ENCODE measurements around the gene TXNRD2. TPM values are rescaled to one million over a fixed set of nuclear protein-coding genes. Genes with fewer than 3 reads are reported as not detected.
"Not testable (repeated sequence)": the region's sequence is repeated elsewhere in the genome, so short reads cannot be mapped to it uniquely, and the experiment has no call there.

Gene TXNRD2
- total and polyA plus RNA-seq, 8 donors = 9.6 to 41.6 (median 14.8) TPM

- Histone ChIP-seq H3K9me3 (no peaks in the 10 kb centered on the region), H3K36me3 (no peaks in the 10 kb centered on the region), H3K27ac (no peak overlapping the region), H3K4me1 (no peaks in the 10 kb centered on the region), H3K27me3 (no peaks in the 10 kb centered on the region), H3K4me3 (no peak overlapping the region)
- TF ChIP-seq, protein P1, sequence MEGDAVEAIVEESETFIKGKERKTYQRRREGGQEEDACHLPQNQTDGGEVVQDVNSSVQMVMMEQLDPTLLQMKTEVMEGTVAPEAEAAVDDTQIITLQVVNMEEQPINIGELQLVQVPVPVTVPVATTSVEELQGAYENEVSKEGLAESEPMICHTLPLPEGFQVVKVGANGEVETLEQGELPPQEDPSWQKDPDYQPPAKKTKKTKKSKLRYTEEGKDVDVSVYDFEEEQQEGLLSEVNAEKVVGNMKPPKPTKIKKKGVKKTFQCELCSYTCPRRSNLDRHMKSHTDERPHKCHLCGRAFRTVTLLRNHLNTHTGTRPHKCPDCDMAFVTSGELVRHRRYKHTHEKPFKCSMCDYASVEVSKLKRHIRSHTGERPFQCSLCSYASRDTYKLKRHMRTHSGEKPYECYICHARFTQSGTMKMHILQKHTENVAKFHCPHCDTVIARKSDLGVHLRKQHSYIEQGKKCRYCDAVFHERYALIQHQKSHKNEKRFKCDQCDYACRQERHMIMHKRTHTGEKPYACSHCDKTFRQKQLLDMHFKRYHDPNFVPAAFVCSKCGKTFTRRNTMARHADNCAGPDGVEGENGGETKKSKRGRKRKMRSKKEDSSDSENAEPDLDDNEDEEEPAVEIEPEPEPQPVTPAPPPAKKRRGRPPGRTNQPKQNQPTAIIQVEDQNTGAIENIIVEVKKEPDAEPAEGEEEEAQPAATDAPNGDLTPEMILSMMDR (IDR thresholded peaks at IDR 0.05) = no peak
- no peak for FAIRE-seq
- DNase-seq = no peak
- ATAC-seq = no peak
- 77 to 88% methylated on average over 4 of the region's 4 CpGs for WGBS, 2 donors
- intact Hi-C loops (cut with DNase I) = no loop called here
Observed at GRCh38 chr22:19840059-19840458, 101.6 kb downstream of the TXNRD2 start.

DNA sequence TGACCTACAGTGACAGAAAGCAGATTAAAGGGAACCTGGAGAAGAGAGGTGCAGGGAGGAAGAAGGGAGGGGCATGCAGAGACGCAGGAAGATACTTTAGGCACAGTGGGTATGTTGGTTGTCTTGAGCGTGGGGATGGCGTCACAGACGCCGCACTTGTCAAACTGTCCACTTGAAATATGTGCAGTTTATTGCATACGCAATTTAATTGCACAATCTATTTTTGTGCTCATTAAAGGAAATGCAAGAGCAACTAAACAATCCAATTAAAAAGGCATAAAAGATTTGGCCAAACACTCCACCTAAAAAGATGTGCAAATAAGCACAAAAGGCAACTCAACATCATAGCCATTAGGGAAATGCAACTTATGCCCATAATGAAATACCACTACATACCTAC, 103.7 kb downstream of the TXNRD2 start:
- H3K9me3 ChIP-seq = no peaks in the 10 kb centered on the region
- H3K4me3 ChIP-seq = no peak overlapping the region
- TF ChIP-seq, protein P1 (IDR thresholded peaks at IDR 0.05) = no peak
- H3K27ac ChIP-seq = no peak overlapping the region
- DNase-seq = no peak
- H3K27me3 ChIP-seq = no peaks in the 10 kb centered on the region
- no peak for ATAC-seq
- FAIRE-seq = no peak
- WGBS, 2 donors = 92% methylated on average over 6 of the region's 6 CpGs
- no peaks in the 10 kb centered on the region for H3K4me1 ChIP-seq
- no peaks in the 10 kb centered on the region for H3K36me3 ChIP-seq
- intact Hi-C loops (cut with DNase I) = no loop called here

GRCh38 chr22:19836512-19836911, 105.1 kb downstream of the TXNRD2 start:
- ATAC-seq = no peak

GRCh38 chr22:19834599-19834998, 107.0 kb downstream of the TXNRD2 start:
- no peak overlapping the region for H3K27ac ChIP-seq
- FAIRE-seq (no peak), ATAC-seq (no peak), DNase-seq (no peak)
- no peaks in the 10 kb centered on the region for H3K9me3 ChIP-seq
- no peaks in the 10 kb centered on the region for H3K4me1 ChIP-seq
- no peak overlapping the region for H3K4me3 ChIP-seq
- no peaks in the 10 kb centered on the region for H3K36me3 ChIP-seq
- intact Hi-C loops (cut with DNase I) = no loop called here
- H3K27me3 ChIP-seq = no peaks in the 10 kb centered on the region
- TF ChIP-seq, protein P1 (IDR thresholded peaks at IDR 0.05) = no peak

More at GRCh38 chr22:19836512-19836911, 105.1 kb downstream of the TXNRD2 start:
- no peaks in the 10 kb centered on the region for H3K9me3 ChIP-seq
- TF ChIP-seq, protein P1 (IDR thresholded peaks at IDR 0.05) = no peak
- H3K36me3 ChIP-seq = no peaks in the 10 kb centered on the region
- intact Hi-C loops (cut with DNase I) = no loop called here
- H3K4me3 ChIP-seq = no peak overlapping the region
- H3K27ac ChIP-seq = no peak overlapping the region
- no peak for FAIRE-seq
- DNase-seq = no peak
- no peaks in the 10 kb centered on the region for H3K4me1 ChIP-seq
- no peaks in the 10 kb centered on the region for H3K27me3 ChIP-seq

DNA sequence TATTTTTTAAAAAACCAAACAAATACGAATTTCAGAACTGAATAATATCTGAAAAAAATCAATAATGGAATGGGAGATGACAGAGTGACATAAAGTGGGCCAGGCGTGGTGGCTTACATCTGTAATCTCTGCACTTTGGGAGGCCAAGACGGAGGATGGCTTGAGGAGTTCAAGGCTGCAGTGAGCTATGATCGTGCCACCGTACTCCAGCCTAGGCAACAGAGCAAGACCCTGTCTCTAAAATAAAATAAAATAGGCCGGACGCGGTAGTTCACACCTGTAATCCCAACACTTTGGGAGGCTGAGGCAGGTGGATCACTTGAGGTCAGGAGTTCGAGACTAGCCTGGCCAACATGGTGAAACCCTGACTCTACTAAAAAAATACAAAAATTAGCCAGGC, 108.3 kb downstream of the TXNRD2 start:
- H3K36me3 ChIP-seq, DNase-seq: not testable (repeated sequence)

More for the DNA sequence above, 108.3 kb downstream of the TXNRD2 start:
- WGBS, 2 donors = 88 to 92% methylated on average over 9 of the region's 9 CpGs
- H3K4me1 ChIP-seq; H3K4me3 ChIP-seq; FAIRE-seq; intact Hi-C loops (cut with DNase I); H3K27me3 ChIP-seq; H3K9me3 ChIP-seq; ATAC-seq; H3K27ac ChIP-seq: not testable (repeated sequence)
